Amygdala (tissue), 56 donors: ENCODE measurements around the gene PLA2G4E.

Experiments
- DNase-seq, 56 donors: peaks; one replicate each; lab custom pipeline; 2025; lab: John Stamatoyannopoulos, UW

Gene PLA2G4E

DNA sequence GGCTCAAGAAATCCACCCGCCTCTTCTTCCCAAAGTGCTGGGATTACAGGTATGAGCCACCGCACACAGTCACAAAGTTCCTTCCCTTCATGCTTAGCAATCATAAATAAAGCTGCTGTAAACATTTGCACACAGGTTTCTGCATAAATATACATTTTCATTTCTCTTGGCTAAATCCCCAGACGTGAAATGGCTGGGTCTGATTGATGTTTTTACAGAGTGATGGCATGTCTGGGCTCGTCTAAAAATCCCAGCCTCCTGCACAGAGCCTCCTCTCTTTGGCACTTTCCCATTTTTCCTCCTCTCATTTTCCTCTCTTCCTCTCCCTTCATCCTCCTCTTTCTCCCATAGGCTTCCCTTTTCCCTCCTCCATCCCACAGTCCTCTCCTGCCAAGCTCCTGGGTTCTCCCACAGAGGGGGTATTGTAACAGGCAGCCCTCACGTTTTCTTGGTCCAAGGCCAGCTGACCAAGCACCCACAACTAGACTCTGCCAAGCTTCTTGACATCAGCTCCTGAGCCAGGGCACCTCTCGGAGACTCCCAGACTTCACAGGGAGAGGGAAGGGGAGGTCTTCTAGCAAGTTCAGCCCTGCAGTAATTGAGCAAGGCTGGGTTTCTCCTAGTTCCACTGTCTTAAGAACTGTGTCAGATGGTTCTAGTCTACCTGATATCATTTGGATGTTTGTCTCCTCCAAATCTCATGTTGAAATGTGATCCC is 10.5 kb upstream of the PLA2G4E start:
- DNase-seq, result no peak

DNA sequence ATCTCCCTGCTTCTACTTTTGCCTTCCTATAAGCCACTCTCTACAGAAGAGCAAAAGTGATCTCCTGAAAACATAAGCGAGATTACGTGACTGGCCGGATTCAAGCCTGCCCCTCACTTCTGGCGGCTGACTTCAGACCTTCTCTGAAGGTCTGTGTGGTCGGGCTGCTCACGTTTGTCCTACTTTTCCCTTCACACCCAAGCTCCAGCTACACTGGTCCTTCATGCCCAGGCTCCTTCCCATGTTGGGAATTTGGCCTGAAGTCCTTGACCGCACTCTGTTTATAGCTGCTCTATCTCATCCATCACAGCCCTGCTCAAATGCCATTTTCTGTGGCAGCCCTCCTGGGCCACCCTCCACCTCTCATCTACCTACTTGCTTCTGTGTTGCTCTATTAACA is 6.7 kb upstream of the PLA2G4E start:
- DNase-seq, result no peak

DNA sequence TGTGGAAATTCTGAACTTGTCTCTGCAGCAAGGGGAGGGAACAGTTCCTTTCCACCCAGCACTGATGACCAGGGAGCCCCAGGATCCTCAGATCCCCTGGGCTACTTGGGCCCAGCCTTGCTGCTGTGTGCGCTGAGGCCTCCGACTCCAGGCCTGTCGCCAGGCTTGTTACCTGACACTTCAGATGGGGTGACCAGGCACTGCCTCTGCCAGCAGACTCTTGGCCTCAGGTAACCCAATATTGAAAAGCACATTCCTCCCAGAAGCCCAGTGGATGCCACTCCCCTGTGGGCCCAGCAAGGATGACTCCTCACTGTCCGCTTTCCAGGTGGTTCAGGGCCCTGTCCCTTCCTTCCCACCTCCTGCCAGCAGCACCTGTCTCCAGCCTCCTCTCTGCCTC is 3.5 kb upstream of the PLA2G4E start:
- DNase-seq, result no peak

DNA sequence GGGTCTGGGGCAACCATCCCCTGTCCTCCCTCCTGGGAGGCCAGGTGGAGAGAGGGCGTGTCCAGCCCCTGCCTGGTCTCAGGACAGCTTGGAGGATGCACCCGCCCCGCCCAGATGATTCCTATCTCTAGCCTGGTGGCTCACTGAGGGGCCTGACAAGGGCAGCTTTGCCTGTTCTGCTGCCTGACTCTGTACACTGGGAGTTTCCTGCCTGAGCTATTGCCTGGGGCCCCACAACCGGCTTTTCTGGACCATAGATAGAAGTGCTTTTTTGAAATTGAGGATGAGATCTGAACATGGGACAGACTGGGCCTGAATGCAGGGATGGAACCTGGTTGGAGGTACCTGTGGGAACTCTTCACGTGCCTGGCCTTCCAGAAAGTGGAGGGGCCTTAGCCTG is 751 bp upstream of the PLA2G4E start:
- no peak for DNase-seq

DNA sequence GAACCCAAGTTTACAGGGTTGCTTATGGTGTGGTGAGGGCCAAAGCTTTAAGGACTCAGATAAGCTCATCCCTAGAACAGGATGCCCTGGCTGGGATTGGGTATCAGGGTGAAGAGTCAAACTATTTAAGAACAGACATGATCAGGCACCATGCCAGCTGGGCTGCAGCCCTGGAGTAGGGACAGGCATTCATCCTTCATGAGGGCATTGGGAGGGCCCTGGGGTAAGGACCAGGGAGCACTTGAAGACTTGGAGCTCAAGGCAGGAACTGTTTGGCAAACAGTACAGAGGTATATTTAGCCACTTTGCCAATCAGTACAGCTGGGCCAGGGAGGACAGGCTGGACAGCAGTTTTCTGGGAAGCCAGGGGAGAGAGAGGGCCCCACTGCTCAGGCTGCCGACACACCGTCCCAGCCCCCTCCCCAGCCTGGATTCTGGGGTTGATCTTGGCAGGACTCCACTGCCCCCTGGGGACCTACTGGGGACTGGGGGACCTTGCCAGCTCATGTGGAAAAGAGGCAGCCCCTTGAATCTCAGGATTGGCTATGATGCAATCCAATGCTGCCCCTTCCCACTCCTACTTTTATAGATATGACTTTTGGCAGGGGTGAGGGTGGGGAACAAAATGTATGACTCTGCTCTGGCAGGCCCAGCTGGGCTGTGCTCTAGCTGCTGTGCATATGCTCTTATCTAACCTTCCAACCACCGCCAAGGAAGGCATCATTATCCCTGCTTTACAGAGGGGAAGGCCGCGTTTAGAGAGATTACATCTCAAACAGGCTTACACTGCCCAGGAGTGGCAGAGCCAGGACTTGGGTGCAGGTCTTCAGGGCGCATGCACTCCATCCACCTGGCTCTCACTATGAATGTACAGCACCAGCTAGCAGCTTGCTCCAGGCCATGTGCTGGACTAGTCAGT is 2.3 kb downstream of the PLA2G4E start:
- peak in 1 of 56 donors; percentile 10 for DNase-seq

DNA sequence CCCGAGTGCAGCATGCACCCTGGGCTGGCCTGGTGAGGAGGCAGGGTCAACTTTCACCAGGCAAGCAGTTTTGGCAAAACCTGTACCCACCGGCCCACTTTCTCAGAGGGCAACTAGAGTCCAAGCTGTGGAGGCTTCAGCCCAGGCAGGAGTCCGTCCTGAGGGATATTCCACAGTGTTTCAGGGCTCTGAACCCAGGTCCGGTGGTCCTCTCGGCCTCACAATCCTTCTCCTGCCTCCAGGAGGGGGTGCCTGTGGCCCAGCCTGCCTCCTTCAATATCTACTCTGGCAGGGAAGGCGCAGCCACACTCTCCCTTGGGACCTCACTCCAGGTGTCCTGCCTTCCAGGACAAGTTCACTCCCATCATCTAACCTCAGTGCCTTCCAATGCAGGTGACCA is 3.9 kb downstream of the PLA2G4E start:
- DNase-seq, result no peak

DNA sequence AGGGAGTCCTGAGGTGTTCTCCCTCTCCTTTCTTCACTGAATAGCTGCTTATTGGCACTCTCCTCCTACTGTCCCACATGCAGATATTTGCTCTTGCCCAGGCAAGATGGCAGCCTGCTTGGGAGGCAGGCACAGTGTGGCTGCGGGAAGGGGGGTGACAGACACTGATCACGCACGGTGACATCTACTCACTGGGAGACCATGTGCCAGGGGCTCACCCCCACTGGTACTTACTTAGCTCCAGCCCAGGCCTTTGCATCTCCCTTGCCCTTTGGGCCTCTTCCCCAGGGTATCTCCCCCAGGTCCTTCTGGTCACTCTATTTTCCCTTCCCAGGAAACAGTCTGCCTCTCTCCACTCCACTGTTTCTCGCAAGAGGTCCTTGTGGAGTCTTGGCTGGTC is 6.4 kb downstream of the PLA2G4E start:
- no peak for DNase-seq

DNA sequence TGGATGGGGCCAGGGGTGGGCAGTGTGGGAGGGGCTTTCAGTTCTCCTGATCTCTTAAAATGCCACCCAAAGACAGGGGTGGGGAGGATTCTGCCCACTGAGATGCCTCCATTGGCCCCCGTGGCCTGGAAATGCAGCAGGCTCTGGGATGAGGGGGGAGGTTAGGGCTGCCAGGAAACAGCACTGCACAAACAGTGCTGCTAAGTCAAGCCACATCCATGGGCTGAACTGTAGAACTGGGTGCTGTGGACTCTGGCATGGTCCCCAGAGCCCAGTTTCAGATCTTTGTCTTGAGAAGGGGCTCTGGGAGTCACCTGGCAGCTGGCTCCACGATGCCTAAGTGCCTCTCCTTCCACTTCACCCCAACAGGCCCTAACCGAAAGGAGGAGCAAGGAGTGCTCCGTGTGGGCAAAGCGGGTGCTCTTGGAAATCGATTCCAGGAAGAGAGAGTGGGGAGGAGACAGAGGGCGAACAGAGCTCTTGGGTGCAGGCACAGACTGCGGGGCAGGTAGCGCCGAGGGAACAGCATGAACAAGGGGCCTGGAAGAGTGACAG is 7.8 kb downstream of the PLA2G4E start:
- no peak for DNase-seq

DNA sequence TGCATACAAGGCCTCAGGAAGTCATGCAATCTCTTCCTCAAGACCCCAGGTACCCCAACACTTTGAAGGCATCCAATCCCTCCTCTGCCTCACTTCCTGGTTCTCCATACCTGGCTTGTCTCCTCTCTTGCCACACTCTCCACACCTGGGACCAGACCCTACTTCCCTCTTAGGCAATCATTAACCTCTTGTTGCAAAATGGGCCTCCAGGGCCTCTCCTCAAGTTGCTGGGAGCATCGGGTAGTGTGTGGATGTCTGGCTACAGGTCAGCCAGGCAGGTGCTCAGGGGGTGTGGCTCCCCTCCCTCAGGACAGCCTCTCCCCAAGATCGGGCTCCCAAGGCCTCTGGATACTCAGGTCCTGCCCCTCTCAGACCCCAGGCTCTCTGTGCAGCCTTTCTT is 8.6 kb downstream of the PLA2G4E start:
- DNase-seq, result no peak

DNA sequence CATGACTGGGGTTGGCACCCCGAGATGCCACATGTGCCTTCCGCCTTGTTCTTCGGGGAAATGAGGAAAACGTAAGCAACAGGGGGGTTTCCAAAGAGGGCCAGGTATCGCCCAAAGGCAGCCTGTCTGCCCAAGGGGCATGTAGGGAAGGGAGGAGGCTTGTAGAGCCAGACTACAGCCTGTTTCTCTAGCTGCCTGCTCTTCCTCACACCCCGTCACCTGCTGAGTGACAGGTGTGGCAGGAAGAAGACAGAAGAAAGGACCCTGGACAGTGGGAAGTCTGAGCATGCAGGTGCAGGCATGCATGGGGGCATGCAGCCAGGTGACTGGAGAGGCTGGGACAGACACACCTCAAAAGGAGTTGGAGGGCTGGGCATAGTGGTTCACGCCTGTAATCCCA is 9.8 kb downstream of the PLA2G4E start:
- no peak for DNase-seq

DNA sequence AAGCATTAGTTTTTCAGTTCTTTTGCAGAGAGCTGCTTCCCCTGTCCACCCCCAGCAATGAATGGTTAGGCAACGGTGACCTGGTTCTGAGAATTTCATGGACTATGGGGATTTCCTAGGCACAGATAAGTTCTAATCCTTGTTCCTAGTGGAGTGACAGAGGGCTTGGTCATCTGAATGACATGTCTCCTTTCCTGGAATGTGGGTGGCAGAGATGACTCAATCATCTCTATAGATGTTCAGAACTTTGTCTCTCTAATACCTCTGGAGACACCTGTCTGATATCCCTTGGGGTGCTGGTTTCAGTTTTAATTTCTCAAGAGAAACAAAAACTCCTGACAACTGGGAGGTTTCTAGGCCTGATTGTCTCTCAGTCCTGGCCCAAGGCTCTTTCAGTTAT is 10.4 kb downstream of the PLA2G4E start:
- no peak for DNase-seq

DNA sequence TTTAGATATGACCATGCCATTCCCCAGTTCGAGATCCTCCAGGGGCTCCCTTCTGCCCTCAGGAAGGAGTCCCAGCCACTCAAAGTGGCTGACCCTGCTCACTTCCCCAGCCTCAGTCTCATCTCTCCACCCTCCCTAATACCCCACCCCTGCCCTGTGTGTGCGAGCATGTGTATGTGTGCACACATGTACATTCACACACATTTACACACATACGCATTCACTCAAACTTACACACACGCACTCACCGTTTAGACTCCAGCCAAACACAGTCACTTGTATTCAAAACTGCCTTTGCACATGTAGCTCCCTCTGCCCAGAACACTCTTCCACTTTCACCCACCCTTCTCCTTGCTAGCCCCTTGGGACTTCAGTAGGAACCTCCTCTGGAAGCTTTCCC is 11.4 kb downstream of the PLA2G4E start:
- no peak for DNase-seq

DNA sequence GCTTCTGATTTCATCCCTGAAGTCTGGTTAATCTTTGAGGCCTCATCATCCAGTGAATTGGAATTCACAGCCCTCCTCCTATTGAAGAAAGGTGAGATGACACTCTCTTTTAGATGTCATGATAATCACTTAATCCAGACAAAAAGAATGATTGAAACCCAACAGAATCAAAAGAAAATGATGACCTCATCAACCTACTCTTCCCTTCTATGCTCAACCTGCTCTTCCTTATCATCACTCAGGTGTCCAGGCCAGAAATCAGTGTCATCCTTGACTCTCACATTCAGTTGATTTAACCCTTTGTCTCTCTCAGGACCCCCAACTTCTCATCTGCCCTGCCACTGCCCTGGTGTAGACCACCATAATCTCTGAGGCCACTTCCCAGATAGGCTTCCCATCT is 11.8 kb downstream of the PLA2G4E start:
- DNase-seq, result no peak

DNA sequence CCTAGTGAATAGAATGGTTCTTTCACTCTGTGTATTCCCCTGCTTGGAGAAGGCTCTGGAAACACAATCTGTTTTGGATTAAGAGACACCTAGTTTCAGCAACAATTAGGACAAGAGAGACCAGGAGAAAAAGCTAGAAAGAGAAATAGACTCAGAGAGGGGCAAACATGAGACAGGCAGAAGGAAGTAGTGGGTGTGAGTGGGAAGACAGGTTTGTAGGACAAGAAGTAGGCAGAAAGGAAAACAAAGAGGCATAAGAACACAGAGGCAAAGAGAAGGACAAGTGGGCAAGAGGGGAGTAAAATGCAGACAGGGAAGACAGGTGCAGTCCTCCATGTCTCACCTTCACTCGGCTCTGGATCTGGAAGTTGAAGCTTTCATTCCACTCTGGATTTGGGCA is 13.5 kb downstream of the PLA2G4E start:
- no peak for DNase-seq

DNA sequence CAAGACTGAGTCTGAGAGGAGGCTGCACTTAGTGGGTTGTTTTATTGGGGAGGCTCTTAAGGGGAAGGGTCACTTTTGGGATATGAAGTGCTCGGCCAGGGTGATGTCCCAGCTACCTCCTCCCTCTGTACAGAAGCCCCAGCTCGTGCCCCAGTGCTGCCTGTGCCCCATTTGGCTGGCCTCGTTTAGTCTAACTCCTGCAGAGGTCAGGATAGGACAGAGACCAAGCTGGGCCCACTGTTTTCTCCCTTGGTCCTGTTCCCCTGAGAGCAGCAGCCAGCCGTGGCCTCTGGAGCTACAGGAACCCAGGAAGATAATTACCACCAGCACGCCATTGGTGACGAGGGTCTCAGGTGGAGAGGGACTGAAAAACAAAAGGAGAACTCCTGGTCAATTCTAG is 18.5 kb downstream of the PLA2G4E start:
- DNase-seq, result no peak

DNA sequence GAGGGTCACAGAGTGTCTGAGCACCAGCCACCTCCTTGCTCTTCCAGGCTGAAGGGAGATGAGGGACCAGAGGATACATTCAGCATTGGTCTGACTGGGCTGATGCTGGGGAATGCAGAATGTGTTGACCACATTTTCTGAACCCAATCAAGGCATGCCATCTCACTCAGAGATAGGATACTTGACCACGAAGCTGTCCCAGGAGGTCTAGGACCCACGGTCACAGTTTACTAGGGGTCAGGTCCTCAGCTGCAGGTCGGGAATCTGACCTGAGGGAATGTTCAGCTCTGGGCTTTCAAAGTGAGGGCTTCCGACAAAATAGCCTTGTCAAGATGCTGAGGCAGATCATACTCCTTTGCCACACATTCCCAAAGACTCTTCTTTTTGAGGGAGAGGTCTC is 19.6 kb downstream of the PLA2G4E start:
- DNase-seq, result no peak

DNA sequence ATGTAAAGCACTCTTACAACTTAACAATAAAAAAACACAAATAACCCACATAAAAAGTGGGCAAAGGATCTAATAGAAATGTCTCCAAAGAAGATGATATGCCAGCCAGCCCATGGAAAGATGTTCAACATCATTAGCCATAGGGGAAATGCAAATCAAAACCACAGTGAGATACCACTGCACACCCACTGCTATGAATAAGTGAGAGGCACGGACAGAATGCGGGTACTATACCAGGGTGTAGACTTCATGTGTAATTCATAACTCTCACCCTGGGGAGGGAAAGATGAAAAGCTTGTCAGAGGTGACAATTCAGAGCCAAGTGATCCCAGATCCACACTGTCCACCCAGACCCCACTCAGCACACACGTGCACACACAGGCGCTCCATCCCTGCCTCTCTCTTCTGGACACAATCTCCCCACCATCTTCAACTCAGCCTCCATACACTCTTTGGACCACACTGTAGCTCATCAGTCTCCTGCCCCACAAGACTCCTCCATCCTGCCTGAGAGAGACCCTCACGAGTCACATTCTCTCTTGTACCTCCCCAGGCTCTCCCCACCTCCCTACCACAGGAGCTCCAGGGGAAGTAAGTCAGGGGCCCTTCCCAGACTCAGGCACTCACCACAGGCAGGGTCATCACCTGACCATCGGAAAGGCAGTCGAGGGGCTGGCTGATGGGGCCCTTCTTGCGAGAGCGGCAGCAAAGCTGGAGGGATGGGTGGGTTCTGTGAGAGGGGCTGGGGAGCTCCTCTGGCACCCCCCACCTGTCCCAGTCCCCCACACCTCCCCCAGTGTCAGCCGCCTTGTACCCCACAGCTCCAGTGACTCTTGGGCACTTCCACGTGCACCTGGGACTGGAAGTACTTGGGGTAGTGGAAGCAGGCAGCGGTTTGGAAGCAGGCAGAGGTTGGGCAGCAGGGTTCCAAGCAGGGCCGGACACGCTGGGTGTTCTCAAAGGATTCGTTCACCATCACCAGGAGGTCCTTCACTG is 21.3 kb downstream of the PLA2G4E start:
- no peak for DNase-seq

DNA sequence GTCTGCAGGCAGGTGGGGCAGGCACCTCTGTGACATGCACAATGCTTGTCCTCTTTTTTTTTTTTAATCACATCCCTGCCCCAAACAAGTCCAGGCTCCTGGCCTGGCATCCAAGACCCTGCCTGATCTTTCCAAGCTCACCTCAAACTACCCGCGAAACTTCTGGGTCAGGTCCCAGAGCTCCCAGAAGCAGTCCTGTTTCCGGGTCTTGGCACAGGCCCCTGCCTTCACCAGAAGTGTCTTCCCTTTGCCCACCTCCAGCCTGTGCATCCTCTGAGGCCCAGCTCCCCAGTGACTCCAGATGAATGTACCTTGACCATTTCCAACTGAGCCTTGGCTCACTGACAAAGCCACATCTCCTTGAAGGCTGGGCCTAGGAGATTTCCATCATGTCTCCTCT is 23.0 kb downstream of the PLA2G4E start:
- DNase-seq, result no peak

DNA sequence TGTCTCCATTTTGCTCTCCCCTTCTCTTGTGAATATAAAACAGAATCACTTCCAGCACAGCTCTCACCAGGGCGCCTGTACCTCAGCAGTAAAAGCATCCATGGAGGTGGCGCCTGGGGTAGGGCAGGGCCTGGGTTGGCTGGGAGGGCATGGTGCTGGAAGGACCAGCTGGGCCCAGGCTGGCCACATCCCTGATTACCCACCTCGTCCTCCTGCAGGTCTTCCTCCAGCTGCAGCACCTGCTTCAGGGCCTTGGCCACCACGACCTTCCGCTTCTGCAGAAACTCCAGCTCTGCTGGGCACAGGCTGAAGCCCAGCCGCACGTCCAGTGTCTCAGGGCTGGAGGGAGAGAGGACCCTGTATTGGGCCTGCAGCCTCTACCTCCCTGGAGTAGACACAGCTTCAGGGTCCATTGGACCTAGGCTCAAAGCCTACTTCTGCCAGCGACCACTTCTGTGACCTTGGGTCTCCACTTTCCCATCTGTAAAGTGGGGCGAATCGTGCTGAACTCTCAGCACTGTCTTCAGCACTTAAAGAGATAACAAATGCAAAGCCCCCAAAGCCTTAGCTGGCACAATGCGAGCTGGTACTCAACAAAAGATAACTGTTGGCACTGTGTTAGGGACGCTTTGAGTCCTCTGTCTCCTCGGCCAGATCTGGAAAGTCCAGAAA is 23.8 kb downstream of the PLA2G4E start:
- no peak for DNase-seq

DNA sequence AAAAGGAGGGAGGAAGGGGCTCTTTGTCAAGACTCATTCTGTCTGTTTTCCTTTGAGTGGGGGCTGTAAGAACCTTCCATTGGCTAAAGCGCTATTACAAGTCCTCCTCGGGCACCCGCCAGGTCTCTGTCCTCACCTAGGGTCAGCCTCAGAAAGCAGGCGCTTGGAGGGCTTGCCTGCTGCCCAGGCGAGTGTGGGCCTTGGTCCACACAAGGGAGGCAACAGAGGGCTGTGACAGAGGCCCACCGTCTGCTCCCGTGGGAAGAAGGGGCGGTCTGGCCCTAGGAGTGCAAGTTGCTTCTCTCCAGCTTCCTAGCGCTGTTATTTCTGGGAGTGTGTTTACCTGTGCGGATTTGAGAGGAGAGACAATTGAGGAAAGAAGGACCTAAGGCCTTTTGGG is 24.5 kb downstream of the PLA2G4E start:
- DNase-seq, result no peak
